Measurements from ENCODE around the gene TSPAN11. TPM values are rescaled to one million over a fixed set of nuclear protein-coding genes. Genes with fewer than 3 reads are reported as not detected.

TSPAN11 gene
- total RNA-seq, 4 donors from 2014 or later: 0.18 to 12.4 (median 1.5) TPM

GRCh38 chr12:31019976-31020375, 93.4 kb downstream of the TSPAN11 start:
- Histone ChIP-seq H3K36me3 (no peaks in the 10 kb centered on the region), H3K4me3 (no peak overlapping the region), H3K27ac (no peak overlapping the region), H3K4me1 (no peaks in the 10 kb centered on the region), H3K9me3 (no peaks in the 10 kb centered on the region), H3K27me3 (no peaks in the 10 kb centered on the region)
- TF ChIP-seq POLR2A (IDR thresholded peaks at IDR 0.05): no peak
- TF ChIP-seq, protein P1, sequence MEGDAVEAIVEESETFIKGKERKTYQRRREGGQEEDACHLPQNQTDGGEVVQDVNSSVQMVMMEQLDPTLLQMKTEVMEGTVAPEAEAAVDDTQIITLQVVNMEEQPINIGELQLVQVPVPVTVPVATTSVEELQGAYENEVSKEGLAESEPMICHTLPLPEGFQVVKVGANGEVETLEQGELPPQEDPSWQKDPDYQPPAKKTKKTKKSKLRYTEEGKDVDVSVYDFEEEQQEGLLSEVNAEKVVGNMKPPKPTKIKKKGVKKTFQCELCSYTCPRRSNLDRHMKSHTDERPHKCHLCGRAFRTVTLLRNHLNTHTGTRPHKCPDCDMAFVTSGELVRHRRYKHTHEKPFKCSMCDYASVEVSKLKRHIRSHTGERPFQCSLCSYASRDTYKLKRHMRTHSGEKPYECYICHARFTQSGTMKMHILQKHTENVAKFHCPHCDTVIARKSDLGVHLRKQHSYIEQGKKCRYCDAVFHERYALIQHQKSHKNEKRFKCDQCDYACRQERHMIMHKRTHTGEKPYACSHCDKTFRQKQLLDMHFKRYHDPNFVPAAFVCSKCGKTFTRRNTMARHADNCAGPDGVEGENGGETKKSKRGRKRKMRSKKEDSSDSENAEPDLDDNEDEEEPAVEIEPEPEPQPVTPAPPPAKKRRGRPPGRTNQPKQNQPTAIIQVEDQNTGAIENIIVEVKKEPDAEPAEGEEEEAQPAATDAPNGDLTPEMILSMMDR (IDR thresholded peaks at IDR 0.05): no peak
- no peak for DNase-seq

DNA sequence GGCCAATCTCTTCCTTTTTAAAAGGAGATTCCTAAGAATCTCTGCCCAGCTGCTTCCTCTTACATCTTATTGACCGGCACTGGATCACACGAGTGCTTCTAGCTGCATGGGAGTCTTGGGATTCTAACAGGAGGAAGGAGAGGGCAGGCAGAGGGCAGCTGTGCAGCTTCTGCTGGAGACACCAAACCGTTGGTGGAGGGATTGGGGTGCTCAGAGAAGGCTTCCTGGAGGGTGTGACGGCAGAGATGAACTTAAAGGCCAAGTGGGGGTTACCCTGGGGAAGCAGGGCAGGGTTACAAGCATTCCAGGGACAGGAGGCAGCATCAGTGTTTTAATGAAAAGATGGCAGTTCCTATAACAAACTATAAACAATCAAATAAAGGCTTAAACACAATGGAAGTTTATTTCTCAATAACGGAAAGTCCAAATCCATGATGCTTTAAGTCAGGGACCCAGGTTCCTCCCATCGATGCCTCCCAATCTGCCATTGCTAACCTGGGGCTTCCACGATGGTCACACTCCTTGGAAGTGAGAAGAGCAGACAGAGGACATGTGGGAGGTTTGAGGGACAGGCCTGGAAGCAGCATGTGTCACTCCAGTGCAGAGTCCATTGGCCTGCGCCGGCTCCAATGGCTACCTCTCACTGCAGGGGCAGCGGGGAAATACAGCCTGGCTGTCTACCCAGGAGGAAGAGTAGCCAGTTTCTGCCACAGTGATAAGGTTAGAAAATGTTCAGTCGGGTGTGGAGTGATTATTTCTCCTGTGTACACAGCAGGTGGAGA, 94.0 kb downstream of the TSPAN11 start:
- Histone ChIP-seq H3K27me3 (no peaks in the 10 kb centered on the region), H3K27ac (no peak overlapping the region), H3K9me3 (no peaks in the 10 kb centered on the region), H3K36me3 (no peaks in the 10 kb centered on the region), H3K4me1 (no peaks in the 10 kb centered on the region), H3K4me3 (no peak overlapping the region)
- no peak for DNase-seq
- TF ChIP-seq POLR2A (IDR thresholded peaks at IDR 0.05): no peak
- TF ChIP-seq, protein P1 (IDR thresholded peaks at IDR 0.05): no peak

GRCh38 chr12:31021181-31021580, 94.6 kb downstream of the TSPAN11 start:
- Histone ChIP-seq H3K27ac (no peak overlapping the region), H3K36me3 (no peaks in the 10 kb centered on the region), H3K4me3 (no peak overlapping the region), H3K9me3 (no peaks in the 10 kb centered on the region), H3K4me1 (no peaks in the 10 kb centered on the region), H3K27me3 (no peaks in the 10 kb centered on the region)
- TF ChIP-seq, protein P1 (IDR thresholded peaks at IDR 0.05): no peak
- TF ChIP-seq POLR2A (IDR thresholded peaks at IDR 0.05): no peak
- DNase-seq: no peak

GRCh38 chr12:31021809-31022494, 95.4 kb downstream of the TSPAN11 start:
- TF ChIP-seq, protein P1 (IDR thresholded peaks at IDR 0.05): no peak
- TF ChIP-seq POLR2A (IDR thresholded peaks at IDR 0.05): no peak
- Histone ChIP-seq H3K4me3 (no peak overlapping the region), H3K36me3 (no peaks in the 10 kb centered on the region), H3K4me1 (no peaks in the 10 kb centered on the region), H3K27me3 (no peaks in the 10 kb centered on the region), H3K27ac (no peak overlapping the region), H3K9me3 (no peaks in the 10 kb centered on the region)
- no peak for DNase-seq

GRCh38 chr12:31023271-31023724, 96.8 kb downstream of the TSPAN11 start:
- Histone ChIP-seq H3K4me1 (no peaks in the 10 kb centered on the region), H3K36me3 (no peaks in the 10 kb centered on the region), H3K4me3 (no peak overlapping the region), H3K27ac (no peak overlapping the region), H3K9me3 (no peaks in the 10 kb centered on the region), H3K27me3 (no peaks in the 10 kb centered on the region)
- DNase-seq: no peak
- TF ChIP-seq, protein P1 (IDR thresholded peaks at IDR 0.05): no peak
- TF ChIP-seq POLR2A (IDR thresholded peaks at IDR 0.05): no peak
